Measurements from ENCODE around the gene PNISR.

The PNISR gene

DNA sequence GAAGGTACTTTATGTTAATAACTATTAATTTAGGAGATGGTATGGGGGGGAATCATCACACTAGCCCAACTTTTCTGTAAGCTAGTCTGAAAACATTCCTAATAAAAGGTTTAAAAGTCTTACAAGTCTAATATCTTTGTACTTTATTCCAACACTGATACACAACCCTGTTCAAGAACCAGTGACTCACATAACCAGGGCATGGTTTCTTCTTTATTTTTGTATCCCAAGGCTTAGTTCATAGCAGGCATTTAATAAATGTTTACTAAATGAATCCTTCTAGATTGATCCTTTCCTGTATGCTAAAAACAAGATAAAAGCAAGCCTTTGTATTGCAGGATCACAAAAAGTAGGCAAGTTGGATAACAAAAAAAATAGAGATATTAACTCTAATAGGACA is 9.7 kb downstream of the PNISR start (continued):
- no peak for TF ChIP-seq PPARA (CRISPR knock-in tag; IDR thresholded peaks at IDR 0.05; ENCODE audit: borderline replicate concordance)

DNA sequence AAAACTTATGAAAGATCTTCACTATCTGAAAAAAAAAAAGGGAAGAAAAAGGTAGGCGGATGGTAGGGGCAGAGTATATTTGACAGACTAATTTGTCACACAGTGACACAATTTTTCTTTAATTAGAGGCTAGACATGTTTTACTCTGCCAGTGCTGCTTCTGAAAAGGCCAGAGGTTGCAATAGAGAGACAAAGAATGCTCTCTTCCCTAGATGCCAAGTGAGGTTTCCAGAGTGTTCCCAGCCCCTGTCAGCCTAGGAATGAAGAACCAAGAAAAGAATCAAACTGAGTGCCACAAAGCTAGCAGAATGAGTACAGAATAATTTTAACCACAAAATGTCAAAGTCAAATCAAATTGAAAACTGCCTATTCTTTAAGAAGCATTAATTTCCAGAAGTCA is 13.0 kb downstream of the PNISR start:
- TF ChIP-seq OSR1 (CRISPR knock-in tag; IDR thresholded peaks at IDR 0.05) = no peak
- TF ChIP-seq POU6F1 (CRISPR knock-in tag; IDR thresholded peaks at IDR 0.05; ENCODE audit: borderline replicate concordance, low read depth) = no peak
- no peak for TF ChIP-seq ZNF70 (CRISPR knock-in tag; IDR thresholded peaks at IDR 0.05)
- TF ChIP-seq, protein P1, sequence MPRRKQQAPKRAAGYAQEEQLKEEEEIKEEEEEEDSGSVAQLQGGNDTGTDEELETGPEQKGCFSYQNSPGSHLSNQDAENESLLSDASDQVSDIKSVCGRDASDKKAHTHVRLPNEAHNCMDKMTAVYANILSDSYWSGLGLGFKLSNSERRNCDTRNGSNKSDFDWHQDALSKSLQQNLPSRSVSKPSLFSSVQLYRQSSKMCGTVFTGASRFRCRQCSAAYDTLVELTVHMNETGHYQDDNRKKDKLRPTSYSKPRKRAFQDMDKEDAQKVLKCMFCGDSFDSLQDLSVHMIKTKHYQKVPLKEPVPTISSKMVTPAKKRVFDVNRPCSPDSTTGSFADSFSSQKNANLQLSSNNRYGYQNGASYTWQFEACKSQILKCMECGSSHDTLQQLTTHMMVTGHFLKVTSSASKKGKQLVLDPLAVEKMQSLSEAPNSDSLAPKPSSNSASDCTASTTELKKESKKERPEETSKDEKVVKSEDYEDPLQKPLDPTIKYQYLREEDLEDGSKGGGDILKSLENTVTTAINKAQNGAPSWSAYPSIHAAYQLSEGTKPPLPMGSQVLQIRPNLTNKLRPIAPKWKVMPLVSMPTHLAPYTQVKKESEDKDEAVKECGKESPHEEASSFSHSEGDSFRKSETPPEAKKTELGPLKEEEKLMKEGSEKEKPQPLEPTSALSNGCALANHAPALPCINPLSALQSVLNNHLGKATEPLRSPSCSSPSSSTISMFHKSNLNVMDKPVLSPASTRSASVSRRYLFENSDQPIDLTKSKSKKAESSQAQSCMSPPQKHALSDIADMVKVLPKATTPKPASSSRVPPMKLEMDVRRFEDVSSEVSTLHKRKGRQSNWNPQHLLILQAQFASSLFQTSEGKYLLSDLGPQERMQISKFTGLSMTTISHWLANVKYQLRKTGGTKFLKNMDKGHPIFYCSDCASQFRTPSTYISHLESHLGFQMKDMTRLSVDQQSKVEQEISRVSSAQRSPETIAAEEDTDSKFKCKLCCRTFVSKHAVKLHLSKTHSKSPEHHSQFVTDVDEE (CRISPR knock-in tag; IDR thresholded peaks at IDR 0.05) = no peak
- no peak for TF ChIP-seq CREB5 (CRISPR knock-in tag; IDR thresholded peaks at IDR 0.05; ENCODE audit: low read depth)
- no peak for TF ChIP-seq PPARA (CRISPR knock-in tag; IDR thresholded peaks at IDR 0.05; ENCODE audit: borderline replicate concordance)
- TF ChIP-seq ZFP30 (CRISPR knock-in tag; IDR thresholded peaks at IDR 0.05) = no peak
- TF ChIP-seq TCF4 (CRISPR knock-in tag; IDR thresholded peaks at IDR 0.05; ENCODE audit: borderline replicate concordance) = no peak
- no peak for TF ChIP-seq ZC3H10 (CRISPR knock-in tag; IDR thresholded peaks at IDR 0.05)
- TF ChIP-seq, protein P2, sequence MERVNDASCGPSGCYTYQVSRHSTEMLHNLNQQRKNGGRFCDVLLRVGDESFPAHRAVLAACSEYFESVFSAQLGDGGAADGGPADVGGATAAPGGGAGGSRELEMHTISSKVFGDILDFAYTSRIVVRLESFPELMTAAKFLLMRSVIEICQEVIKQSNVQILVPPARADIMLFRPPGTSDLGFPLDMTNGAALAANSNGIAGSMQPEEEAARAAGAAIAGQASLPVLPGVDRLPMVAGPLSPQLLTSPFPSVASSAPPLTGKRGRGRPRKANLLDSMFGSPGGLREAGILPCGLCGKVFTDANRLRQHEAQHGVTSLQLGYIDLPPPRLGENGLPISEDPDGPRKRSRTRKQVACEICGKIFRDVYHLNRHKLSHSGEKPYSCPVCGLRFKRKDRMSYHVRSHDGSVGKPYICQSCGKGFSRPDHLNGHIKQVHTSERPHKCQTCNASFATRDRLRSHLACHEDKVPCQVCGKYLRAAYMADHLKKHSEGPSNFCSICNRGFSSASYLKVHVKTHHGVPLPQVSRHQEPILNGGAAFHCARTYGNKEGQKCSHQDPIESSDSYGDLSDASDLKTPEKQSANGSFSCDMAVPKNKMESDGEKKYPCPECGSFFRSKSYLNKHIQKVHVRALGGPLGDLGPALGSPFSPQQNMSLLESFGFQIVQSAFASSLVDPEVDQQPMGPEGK (CRISPR knock-in tag; IDR thresholded peaks at IDR 0.05; ENCODE audit: borderline replicate concordance) = no peak
- TF ChIP-seq ZFP3 (CRISPR knock-in tag; IDR thresholded peaks at IDR 0.05) = no peak
- no peak for TF ChIP-seq ZNF565 (CRISPR knock-in tag; conservative IDR thresholded peaks at IDR 0.05; ENCODE audit: low read depth)
- TF ChIP-seq GLIS3 (CRISPR knock-in tag; IDR thresholded peaks at IDR 0.05) = no peak
- TF ChIP-seq, protein P3, sequence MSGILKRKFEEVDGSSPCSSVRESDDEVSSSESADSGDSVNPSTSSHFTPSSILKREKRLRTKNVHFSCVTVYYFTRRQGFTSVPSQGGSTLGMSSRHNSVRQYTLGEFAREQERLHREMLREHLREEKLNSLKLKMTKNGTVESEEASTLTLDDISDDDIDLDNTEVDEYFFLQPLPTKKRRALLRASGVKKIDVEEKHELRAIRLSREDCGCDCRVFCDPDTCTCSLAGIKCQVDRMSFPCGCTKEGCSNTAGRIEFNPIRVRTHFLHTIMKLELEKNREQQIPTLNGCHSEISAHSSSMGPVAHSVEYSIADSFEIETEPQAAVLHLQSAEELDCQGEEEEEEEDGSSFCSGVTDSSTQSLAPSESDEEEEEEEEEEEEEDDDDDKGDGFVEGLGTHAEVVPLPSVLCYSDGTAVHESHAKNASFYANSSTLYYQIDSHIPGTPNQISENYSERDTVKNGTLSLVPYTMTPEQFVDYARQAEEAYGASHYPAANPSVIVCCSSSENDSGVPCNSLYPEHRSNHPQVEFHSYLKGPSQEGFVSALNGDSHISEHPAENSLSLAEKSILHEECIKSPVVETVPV (CRISPR knock-in tag; IDR thresholded peaks at IDR 0.05) = no peak
- TF ChIP-seq ISL1 (CRISPR knock-in tag; IDR thresholded peaks at IDR 0.05) = no peak
- no peak for TF ChIP-seq RARB (CRISPR knock-in tag; IDR thresholded peaks at IDR 0.05)
- TF ChIP-seq BACH2 (CRISPR knock-in tag; IDR thresholded peaks at IDR 0.05; ENCODE audit: borderline replicate concordance) = no peak
- no peak for TF ChIP-seq CSDC2 (CRISPR knock-in tag; IDR thresholded peaks at IDR 0.05)
- no peak for TF ChIP-seq ARNTL (CRISPR knock-in tag; IDR thresholded peaks at IDR 0.05; ENCODE audit: borderline replicate concordance, low read depth)
- TF ChIP-seq ESRRG (CRISPR knock-in tag; IDR thresholded peaks at IDR 0.05) = no peak
- no peak for ATAC-seq

DNA sequence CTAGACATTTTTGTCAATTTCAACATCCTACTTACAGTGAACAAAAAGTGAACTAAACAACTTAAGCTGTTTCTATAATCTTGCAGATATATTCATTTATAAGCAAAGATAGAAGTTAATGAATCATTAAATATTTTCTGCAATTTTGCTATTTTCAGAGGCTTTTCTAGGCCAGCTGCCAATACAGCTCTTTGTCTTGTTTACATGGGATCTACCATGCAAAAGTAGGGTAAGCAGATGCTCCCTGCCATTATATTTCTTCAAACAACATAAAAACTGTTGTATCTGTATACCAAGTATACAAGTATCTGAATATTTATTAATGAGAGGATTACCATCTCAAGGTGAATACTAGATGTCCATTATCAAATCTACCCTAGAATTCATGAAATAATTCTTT is 15.4 kb downstream of the PNISR start:
- TF ChIP-seq ZFP30 (CRISPR knock-in tag; IDR thresholded peaks at IDR 0.05) (no peak), BACH2 (CRISPR knock-in tag; IDR thresholded peaks at IDR 0.05; ENCODE audit: borderline replicate concordance) (no peak), ZFP3 (CRISPR knock-in tag; IDR thresholded peaks at IDR 0.05) (no peak), RARB (CRISPR knock-in tag; IDR thresholded peaks at IDR 0.05) (no peak), TCF4 (CRISPR knock-in tag; IDR thresholded peaks at IDR 0.05; ENCODE audit: borderline replicate concordance) (no peak), ZNF8 (CRISPR knock-in tag; IDR thresholded peaks at IDR 0.05) (no peak), POU6F1 (CRISPR knock-in tag; IDR thresholded peaks at IDR 0.05; ENCODE audit: borderline replicate concordance, low read depth) (no peak), ZNF70 (CRISPR knock-in tag; IDR thresholded peaks at IDR 0.05) (no peak), ISL1 (CRISPR knock-in tag; IDR thresholded peaks at IDR 0.05) (no peak)
- TF ChIP-seq, protein P3 (CRISPR knock-in tag; IDR thresholded peaks at IDR 0.05) = no peak
- TF ChIP-seq, protein P2 (CRISPR knock-in tag; IDR thresholded peaks at IDR 0.05; ENCODE audit: borderline replicate concordance) = no peak
- no peak for ATAC-seq
